Mononuclear cell (primary cell): Measurements from ENCODE around the gene TP53I11. TPM values are rescaled to one million over a fixed set of nuclear protein-coding genes. Genes with fewer than 3 reads are reported as not detected.
A peak's percentile ranks its signal among the peaks of the same experiment; 100 is the strongest.

Source experiments
- H3K27me3 ChIP-seq: 2 replicates; pipeline ENCODE4 v1.6.0; 2011; ENCODE audit warnings: low read length, control low read depth; ENCODE audit not compliant: insufficient read depth
- H3K4me1 ChIP-seq: 2 replicates; pipeline ENCODE4 v1.5.1; 2011; ENCODE audit warnings: mild to moderate bottlenecking, low read length, control low read depth; ENCODE audit not compliant: insufficient read depth
- H3K4me3 ChIP-seq: 2 replicates; pipeline ENCODE4 v1.5.1; 2011; ENCODE audit warnings: mild to moderate bottlenecking, low read length, moderate library complexity
- H3K9me3 ChIP-seq: 2 replicates; pipeline ENCODE4 v1.5.1; 2011; ENCODE audit warnings: low read depth, mild to moderate bottlenecking, control low read depth, low read length
- total RNA-seq: library from RNA; depleted of rRNA; stranded (reverse); fragments of >200 nt; gene quantifications from one replicate; pipeline ENCODE4 v1.2.3, GENCODE V29; 2012

TP53I11 gene
- total RNA-seq, 1 donor, result 7.7 TPM

- H3K27me3 ChIP-seq, result no peaks in the 10 kb centered on the region
- H3K4me1 ChIP-seq, result peaks cover 50% of the 10 kb centered on the region
- H3K9me3 ChIP-seq, result no peaks in the 10 kb centered on the region
- no peak overlapping the region for H3K4me3 ChIP-seq
These were observed 3.6 kb upstream of the TP53I11 start for GRCh38 chr11:44954051-44954906.

GRCh38 chr11:44952500-44953260 is 2.0 kb upstream of the TP53I11 start:
- Histone ChIP-seq H3K4me1 (peaks cover 62% of the 10 kb centered on the region), H3K9me3 (no peaks in the 10 kb centered on the region), H3K4me3 (no peak overlapping the region), H3K27me3 (no peaks in the 10 kb centered on the region)

GRCh38 chr11:44952082-44952481 is 1.4 kb upstream of the TP53I11 start:
- H3K27me3 ChIP-seq, result no peaks in the 10 kb centered on the region
- H3K9me3 ChIP-seq, result no peaks in the 10 kb centered on the region
- peaks cover 57% of the 10 kb centered on the region for H3K4me1 ChIP-seq
- no peak overlapping the region for H3K4me3 ChIP-seq

- Histone ChIP-seq H3K9me3 (no peaks in the 10 kb centered on the region), H3K4me3 (peak overlapping the region; percentile 57)
These were observed 555 bp downstream of the TP53I11 start for GRCh38 chr11:44950031-44950624.

GRCh38 chr11:44949160-44950030 is 1.3 kb downstream of the TP53I11 start:
- Histone ChIP-seq H3K4me3 (peak overlapping the region; percentile 57), H3K4me1 (peaks cover 39% of the 10 kb centered on the region), H3K9me3 (no peaks in the 10 kb centered on the region), H3K27me3 (no peaks in the 10 kb centered on the region)

More at GRCh38 chr11:44950031-44950624, 555 bp downstream of the TP53I11 start:
- Histone ChIP-seq H3K27me3 (no peaks in the 10 kb centered on the region), H3K4me1 (peaks cover 39% of the 10 kb centered on the region)

GRCh38 chr11:44948155-44948554 is 2.5 kb downstream of the TP53I11 start:
- peaks cover 43% of the 10 kb centered on the region for H3K4me1 ChIP-seq
- H3K27me3 ChIP-seq, result no peaks in the 10 kb centered on the region
- H3K9me3 ChIP-seq, result no peaks in the 10 kb centered on the region
- H3K4me3 ChIP-seq, result no peak overlapping the region

GRCh38 chr11:44947114-44947513 is 3.6 kb downstream of the TP53I11 start:
- Histone ChIP-seq H3K4me3 (no peak overlapping the region), H3K4me1 (peaks cover 53% of the 10 kb centered on the region), H3K9me3 (no peaks in the 10 kb centered on the region), H3K27me3 (no peaks in the 10 kb centered on the region)

- Histone ChIP-seq H3K27me3 (no peaks in the 10 kb centered on the region), H3K4me3 (no peak overlapping the region), H3K9me3 (no peaks in the 10 kb centered on the region), H3K4me1 (peaks cover 59% of the 10 kb centered on the region)
These were observed 4.4 kb downstream of the TP53I11 start for GRCh38 chr11:44946263-44946662.

- no peaks in the 10 kb centered on the region for H3K9me3 ChIP-seq
- H3K4me1 ChIP-seq, result peaks cover 55% of the 10 kb centered on the region
- H3K4me3 ChIP-seq, result no peak overlapping the region
- no peaks in the 10 kb centered on the region for H3K27me3 ChIP-seq
These were observed 5.0 kb downstream of the TP53I11 start for GRCh38 chr11:44945666-44946065.

- peaks cover 55% of the 10 kb centered on the region for H3K4me1 ChIP-seq
- no peaks in the 10 kb centered on the region for H3K27me3 ChIP-seq
- no peaks in the 10 kb centered on the region for H3K9me3 ChIP-seq
- H3K4me3 ChIP-seq, result no peak overlapping the region
These were observed 5.8 kb downstream of the TP53I11 start for GRCh38 chr11:44944853-44945235.

- no peaks in the 10 kb centered on the region for H3K9me3 ChIP-seq
- no peaks in the 10 kb centered on the region for H3K27me3 ChIP-seq
- peaks cover 52% of the 10 kb centered on the region for H3K4me1 ChIP-seq
- H3K4me3 ChIP-seq, result no peak overlapping the region
These were observed 6.4 kb downstream of the TP53I11 start for GRCh38 chr11:44944181-44944852.

GRCh38 chr11:44943696-44944095 is 7.0 kb downstream of the TP53I11 start:
- Histone ChIP-seq H3K9me3 (no peaks in the 10 kb centered on the region), H3K4me3 (no peak overlapping the region), H3K27me3 (no peaks in the 10 kb centered on the region), H3K4me1 (peaks cover 49% of the 10 kb centered on the region)

GRCh38 chr11:44943118-44943517 is 7.6 kb downstream of the TP53I11 start:
- H3K4me3 ChIP-seq, result no peak overlapping the region
- H3K27me3 ChIP-seq, result no peaks in the 10 kb centered on the region
- peaks cover 44% of the 10 kb centered on the region for H3K4me1 ChIP-seq
- H3K9me3 ChIP-seq, result no peaks in the 10 kb centered on the region
